Measurements from ENCODE around the gene C8B. TPM values are rescaled to one million over a fixed set of nuclear protein-coding genes. Genes with fewer than 3 reads are reported as not detected.

Gene C8B
- total and polyA plus RNA-seq, 2 donors (not counting 1 experiment from before 2014, with no cell fraction given) = not detected

- Histone ChIP-seq H2AFZ (ENCODE audit: insufficient read depth, low read depth, low read length, poor library complexity, severe bottlenecking) (no peak overlapping the region), H3K27me3 (replicated peaks in 1 of 4; ENCODE audit: control extremely low read depth in 1 of 4, control insufficient read depth in 3 of 4, insufficient read depth in 4 of 4, low read length in 3 of 4) (no peaks in the 10 kb centered on the region), H3K4me2 (replicated peaks; ENCODE audit: low read depth, low read length, poor library complexity, severe bottlenecking) (no peak overlapping the region), H3K9ac (ENCODE audit: low read length) (no peak overlapping the region), H3K9me3 (ENCODE audit: control extremely low read depth in 1 of 3, control insufficient read depth in 2 of 3, insufficient read depth in 1 of 3, low read length in 2 of 3) (no peaks in the 10 kb centered on the region), H3K4me3 (ENCODE audit: control extremely low read depth in 1 of 5, extremely low read depth in 1 of 5, insufficient read depth in 1 of 5, low read depth in 2 of 5, low read length in 4 of 5) (no peak overlapping the region), H3K27ac (ENCODE audit: low read length in 2 of 2) (no peak overlapping the region), H4K20me1 (ENCODE audit: control insufficient read depth, insufficient read depth, low read length, poor library complexity, severe bottlenecking) (no peaks in the 10 kb centered on the region), H3K79me2 (ENCODE audit: control insufficient read depth, insufficient read depth, low read length) (no peaks in the 10 kb centered on the region), H3K4me1 (ENCODE audit: control insufficient read depth in 2 of 2, insufficient read depth in 2 of 2, low read length in 2 of 2) (no peaks in the 10 kb centered on the region), H3K36me3 (replicated peaks in 1 of 2; ENCODE audit: control extremely low read depth in 1 of 2, control insufficient read depth in 1 of 2, extremely low read depth in 1 of 2, insufficient read depth in 2 of 2, low read length in 1 of 2) (no peaks in the 10 kb centered on the region)
- POLR2A ChIA-PET = no interaction called here
- Mint-ChIP-seq H3K27me3 (no peaks in the 10 kb centered on the region), H3K4me1 (no peaks in the 10 kb centered on the region), H3K4me3 (no peak overlapping the region), H3K27ac (no peak overlapping the region), H3K9me3 (ENCODE audit: insufficient read depth) (peaks cover 1% of the 10 kb centered on the region)
- no peak for TF ChIP-seq EZH2 (IDR thresholded peaks at IDR 0.05; ENCODE audit: borderline replicate concordance, insufficient read depth, low read depth, low read length, poor library complexity, severe bottlenecking)
- TF ChIP-seq CTCF (IDR thresholded peaks at IDR 0.05) = no peak
- WGBS (ENCODE audit: insufficient coverage) = no CpG with 5 or more reads among the region's 4 CpGs
- no peak for DNase-seq
- no peak for ATAC-seq (ENCODE audit: low read depth)
- intact Hi-C loops (cut with micrococcal nuclease) = no loop called here
- CTCF ChIA-PET = no interaction called here
These were observed 29.7 kb upstream of the C8B start for GRCh38 chr1:56995414-56996100.

DNA sequence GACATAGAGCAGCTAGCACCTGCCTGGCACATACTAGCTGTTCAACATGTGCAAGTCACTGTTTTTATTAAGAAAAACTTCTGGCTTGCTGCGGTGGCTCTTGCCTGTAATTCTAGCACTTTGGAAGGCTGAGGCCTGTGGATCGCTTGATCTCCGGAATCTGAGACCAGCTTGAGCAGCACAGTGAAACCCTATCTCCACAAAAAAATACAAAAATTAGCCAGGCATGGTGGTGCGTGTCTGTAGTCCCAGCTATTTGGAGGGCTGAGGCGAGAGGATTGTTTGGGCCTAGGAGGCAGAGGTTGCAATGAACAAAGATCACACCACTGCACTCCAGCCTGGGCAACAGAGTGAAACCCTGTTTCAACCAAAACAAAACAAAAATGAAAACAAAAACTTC is 27.7 kb upstream of the C8B start:
- no peak for ATAC-seq (ENCODE audit: low read depth)
- ChIA-PET POLR2A (no interaction called here), CTCF (no interaction called here)
- Histone ChIP-seq H3K9ac (ENCODE audit: low read length) (no peak overlapping the region), H3K4me2 (replicated peaks; ENCODE audit: low read depth, low read length, poor library complexity, severe bottlenecking) (no peak overlapping the region), H3K4me3 (ENCODE audit: control extremely low read depth in 1 of 5, extremely low read depth in 1 of 5, insufficient read depth in 1 of 5, low read depth in 2 of 5, low read length in 4 of 5) (no peak overlapping the region), H2AFZ (ENCODE audit: insufficient read depth, low read depth, low read length, poor library complexity, severe bottlenecking) (no peak overlapping the region), H3K36me3 (replicated peaks in 1 of 2; ENCODE audit: control extremely low read depth in 1 of 2, control insufficient read depth in 1 of 2, extremely low read depth in 1 of 2, insufficient read depth in 2 of 2, low read length in 1 of 2) (no peaks in the 10 kb centered on the region), H3K27ac (ENCODE audit: low read length in 2 of 2) (no peak overlapping the region), H4K20me1 (ENCODE audit: control insufficient read depth, insufficient read depth, low read length, poor library complexity, severe bottlenecking) (no peaks in the 10 kb centered on the region), H3K79me2 (ENCODE audit: control insufficient read depth, insufficient read depth, low read length) (no peaks in the 10 kb centered on the region), H3K27me3 (replicated peaks in 1 of 4; ENCODE audit: control extremely low read depth in 1 of 4, control insufficient read depth in 3 of 4, insufficient read depth in 4 of 4, low read length in 3 of 4) (no peaks in the 10 kb centered on the region), H3K9me3 (ENCODE audit: control extremely low read depth in 1 of 3, control insufficient read depth in 2 of 3, insufficient read depth in 1 of 3, low read length in 2 of 3) (no peaks in the 10 kb centered on the region), H3K4me1 (ENCODE audit: control insufficient read depth in 2 of 2, insufficient read depth in 2 of 2, low read length in 2 of 2) (no peaks in the 10 kb centered on the region)
- H3K4me3 Mint-ChIP-seq = no peak overlapping the region
- no peak overlapping the region for H3K27ac Mint-ChIP-seq
- no peak for TF ChIP-seq CTCF (IDR thresholded peaks at IDR 0.05)
- TF ChIP-seq EZH2 (IDR thresholded peaks at IDR 0.05; ENCODE audit: borderline replicate concordance, insufficient read depth, low read depth, low read length, poor library complexity, severe bottlenecking) = no peak
- H3K27me3 Mint-ChIP-seq = no peaks in the 10 kb centered on the region
- 100% methylated on average over 2 of the region's 5 CpGs for WGBS (ENCODE audit: insufficient coverage)
- intact Hi-C loops (cut with micrococcal nuclease) = no loop called here
- no peaks in the 10 kb centered on the region for H3K9me3 Mint-ChIP-seq (ENCODE audit: insufficient read depth)
- DNase-seq = no peak
- no peaks in the 10 kb centered on the region for H3K4me1 Mint-ChIP-seq

All from B cell (primary cell).